ENCODE data around the gene SIK3.

Gene SIK3

DNA sequence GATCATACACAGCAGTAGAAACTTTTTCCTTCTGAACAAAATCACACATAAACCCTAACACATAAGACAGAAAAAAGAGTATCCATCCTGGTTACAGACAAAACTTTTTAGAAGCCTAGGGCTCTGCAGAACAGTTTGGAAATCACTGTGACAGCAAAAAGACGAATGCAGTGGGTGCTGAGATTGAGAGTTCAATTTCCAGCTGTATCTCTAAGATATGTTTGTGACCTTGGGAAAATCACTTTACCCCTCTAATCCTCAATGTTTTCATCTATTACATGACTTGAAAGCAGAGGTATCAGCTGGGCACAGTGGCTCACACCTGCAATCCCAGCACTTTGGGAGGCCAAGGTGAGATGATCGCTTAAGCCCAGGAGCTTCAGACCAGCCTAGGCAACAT, 128.5 kb downstream of the SIK3 start:
- Histone ChIP-seq H3K27ac (ENCODE audit: low read length) (no peak overlapping the region), H4K20me1 (ENCODE audit: insufficient read depth, low read length) (peaks cover 19% of the 10 kb centered on the region), H3K36me3 (ENCODE audit: insufficient read depth, low read length) (no peaks in the 10 kb centered on the region), H2AFZ (ENCODE audit: low read depth, low read length) (no peak overlapping the region), H3K4me2 (ENCODE audit: insufficient read depth, low read length) (no peak overlapping the region), H3K4me1 (ENCODE audit: insufficient read depth, low read length) (no peaks in the 10 kb centered on the region), H3K9me3 (ENCODE audit: insufficient read depth, low read length, severe bottlenecking) (no peaks in the 10 kb centered on the region), H3K9ac (ENCODE audit: low read depth, low read length) (no peak overlapping the region), H3K27me3 (ENCODE audit: insufficient read depth, low read length, poor library complexity) (no peaks in the 10 kb centered on the region), H3K4me3 (ENCODE audit: low read depth in 1 of 2, low read length in 2 of 2) (no peak overlapping the region), H3K79me2 (ENCODE audit: insufficient read depth, low read length) (peaks cover 14% of the 10 kb centered on the region; the same call in 1 of the 2 replicates)
- TF ChIP-seq EZH2 (IDR thresholded peaks at IDR 0.05; ENCODE audit: borderline replicate concordance, low read depth, low read length, severe bottlenecking), result no peak
- TF ChIP-seq CTCF (IDR thresholded peaks at IDR 0.05; ENCODE audit: borderline replicate concordance, extremely low read depth, low read length, poor library complexity, severe bottlenecking), result no peak
- DNase-seq (no peak), ATAC-seq (ENCODE audit: insufficient read depth, low read depth) (no peak)

DNA sequence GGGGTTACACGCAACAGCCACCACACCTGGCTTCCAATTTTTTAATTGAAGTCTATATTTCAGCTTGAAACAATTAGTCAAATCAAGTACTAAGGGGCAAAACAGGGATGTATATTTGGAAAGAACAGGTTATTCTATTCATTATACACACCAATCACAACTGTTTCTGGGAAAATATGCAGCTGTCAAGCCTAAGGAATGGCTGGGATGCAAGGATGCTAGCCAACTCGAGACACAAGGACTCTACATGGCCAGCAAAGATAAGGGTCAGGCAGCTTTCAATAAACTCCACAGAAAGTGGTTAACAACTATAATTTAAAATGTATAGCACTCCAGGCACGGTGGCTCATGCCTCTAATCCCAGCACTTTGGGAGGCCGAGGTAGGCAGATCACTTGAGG, 134.0 kb downstream of the SIK3 start:
- Histone ChIP-seq H2AFZ (ENCODE audit: low read depth, low read length) (no peak overlapping the region), H3K4me2 (ENCODE audit: insufficient read depth, low read length) (no peak overlapping the region), H3K4me1 (ENCODE audit: insufficient read depth, low read length) (no peaks in the 10 kb centered on the region), H3K27ac (ENCODE audit: low read length) (no peak overlapping the region), H3K27me3 (ENCODE audit: insufficient read depth, low read length, poor library complexity) (no peaks in the 10 kb centered on the region), H3K9ac (ENCODE audit: low read depth, low read length) (no peak overlapping the region), H3K9me3 (ENCODE audit: insufficient read depth, low read length, severe bottlenecking) (no peaks in the 10 kb centered on the region), H3K4me3 (ENCODE audit: low read depth in 1 of 2, low read length in 2 of 2) (no peak overlapping the region), H3K36me3 (ENCODE audit: insufficient read depth, low read length) (no peaks in the 10 kb centered on the region), H4K20me1 (ENCODE audit: insufficient read depth, low read length) (peaks cover 13% of the 10 kb centered on the region), H3K79me2 (ENCODE audit: insufficient read depth, low read length) (peaks cover 26% of the 10 kb centered on the region; the same call in 1 of the 2 replicates)
- DNase-seq (no peak), ATAC-seq (ENCODE audit: insufficient read depth, low read depth) (no peak)
- TF ChIP-seq CTCF (IDR thresholded peaks at IDR 0.05; ENCODE audit: borderline replicate concordance, extremely low read depth, low read length, poor library complexity, severe bottlenecking) (no peak), EZH2 (IDR thresholded peaks at IDR 0.05; ENCODE audit: borderline replicate concordance, low read depth, low read length, severe bottlenecking) (no peak)

GRCh38 chr11:116963813-116964212, 134.4 kb downstream of the SIK3 start:
- no peak for DNase-seq
- peaks cover 26% of the 10 kb centered on the region; the same call in 1 of the 2 replicates for H3K79me2 ChIP-seq (ENCODE audit: insufficient read depth, low read length)
- no peak overlapping the region for H2AFZ ChIP-seq (ENCODE audit: low read depth, low read length)
- TF ChIP-seq CTCF (IDR thresholded peaks at IDR 0.05; ENCODE audit: borderline replicate concordance, extremely low read depth, low read length, poor library complexity, severe bottlenecking) (no peak), EZH2 (IDR thresholded peaks at IDR 0.05; ENCODE audit: borderline replicate concordance, low read depth, low read length, severe bottlenecking) (no peak)
- no peak overlapping the region for H3K4me3 ChIP-seq (ENCODE audit: low read depth in 1 of 2, low read length in 2 of 2)
- ATAC-seq (ENCODE audit: insufficient read depth, low read depth), result no peak
- H3K9me3 ChIP-seq (ENCODE audit: insufficient read depth, low read length, severe bottlenecking), result no peaks in the 10 kb centered on the region
- no peak overlapping the region for H3K9ac ChIP-seq (ENCODE audit: low read depth, low read length)
- no peak overlapping the region for H3K27ac ChIP-seq (ENCODE audit: low read length)
- H3K4me1 ChIP-seq (ENCODE audit: insufficient read depth, low read length), result no peaks in the 10 kb centered on the region
- H3K36me3 ChIP-seq (ENCODE audit: insufficient read depth, low read length), result no peaks in the 10 kb centered on the region
- H4K20me1 ChIP-seq (ENCODE audit: insufficient read depth, low read length), result peaks cover 13% of the 10 kb centered on the region
- H3K27me3 ChIP-seq (ENCODE audit: insufficient read depth, low read length, poor library complexity), result no peaks in the 10 kb centered on the region
- no peak overlapping the region for H3K4me2 ChIP-seq (ENCODE audit: insufficient read depth, low read length)

GRCh38 chr11:116962108-116962507, 136.1 kb downstream of the SIK3 start:
- Histone ChIP-seq H3K9ac (ENCODE audit: low read depth, low read length) (no peak overlapping the region), H3K36me3 (ENCODE audit: insufficient read depth, low read length) (no peaks in the 10 kb centered on the region), H2AFZ (ENCODE audit: low read depth, low read length) (no peak overlapping the region), H3K4me1 (ENCODE audit: insufficient read depth, low read length) (no peaks in the 10 kb centered on the region), H3K9me3 (ENCODE audit: insufficient read depth, low read length, severe bottlenecking) (no peaks in the 10 kb centered on the region), H3K27me3 (ENCODE audit: insufficient read depth, low read length, poor library complexity) (no peaks in the 10 kb centered on the region), H3K4me3 (ENCODE audit: low read depth in 1 of 2, low read length in 2 of 2) (no peak overlapping the region), H4K20me1 (ENCODE audit: insufficient read depth, low read length) (peaks cover 8% of the 10 kb centered on the region; the same call in 1 of the 2 replicates), H3K79me2 (ENCODE audit: insufficient read depth, low read length) (peaks cover 19% of the 10 kb centered on the region; the same call in 1 of the 2 replicates), H3K27ac (ENCODE audit: low read length) (no peak overlapping the region), H3K4me2 (ENCODE audit: insufficient read depth, low read length) (no peak overlapping the region)
- ATAC-seq (ENCODE audit: insufficient read depth, low read depth) (no peak), DNase-seq (no peak)
- TF ChIP-seq CTCF (IDR thresholded peaks at IDR 0.05; ENCODE audit: borderline replicate concordance, extremely low read depth, low read length, poor library complexity, severe bottlenecking) (no peak), EZH2 (IDR thresholded peaks at IDR 0.05; ENCODE audit: borderline replicate concordance, low read depth, low read length, severe bottlenecking) (no peak)
